GM18519 (cell line): ENCODE data around the gene UGCG.
"Not testable (repeated sequence)": the region's sequence is repeated elsewhere in the genome, so short reads cannot be mapped to it uniquely, and the experiment has no call there.

Experiments used
- ATAC-seq: cut with Tn5 transposase; IDR thresholded peaks from one replicate; pipeline ENCODE4 v1.9.1; 2021; ENCODE audit warnings: mild to moderate bottlenecking, moderate library complexity; ENCODE audit not compliant: unreplicated experiment, low FRiP score

The UGCG gene

GRCh38 chr9:111948109-111948508 lies 51.5 kb downstream of the UGCG start:
- ATAC-seq = not testable (repeated sequence)

GRCh38 chr9:111948951-111949350 lies 52.3 kb downstream of the UGCG start:
- ATAC-seq = no peak

GRCh38 chr9:111949919-111950318 lies 53.3 kb downstream of the UGCG start:
- no peak for ATAC-seq

GRCh38 chr9:111952559-111952958 lies 55.9 kb downstream of the UGCG start:
- no peak for ATAC-seq

- ATAC-seq = no peak
These were observed 56.8 kb downstream of the UGCG start for GRCh38 chr9:111953444-111953843.

GRCh38 chr9:111955048-111955447 lies 58.4 kb downstream of the UGCG start:
- no peak for ATAC-seq

- ATAC-seq = no peak
These were observed 61.4 kb downstream of the UGCG start for GRCh38 chr9:111957856-111958631.

GRCh38 chr9:111959468-111960359 lies 63.1 kb downstream of the UGCG start:
- ATAC-seq = no peak

GRCh38 chr9:111960485-111960884 lies 63.9 kb downstream of the UGCG start:
- not testable (repeated sequence) for ATAC-seq

- no peak for ATAC-seq
These were observed 64.4 kb downstream of the UGCG start for GRCh38 chr9:111961009-111961408.

GRCh38 chr9:111961575-111961974 lies 65.0 kb downstream of the UGCG start:
- no peak for ATAC-seq

GRCh38 chr9:111962021-111962420 lies 65.4 kb downstream of the UGCG start:
- no peak for ATAC-seq

GRCh38 chr9:111963995-111964394 lies 67.4 kb downstream of the UGCG start:
- no peak for ATAC-seq

GRCh38 chr9:111965566-111966019 lies 69.0 kb downstream of the UGCG start:
- ATAC-seq = peak; percentile 60

GRCh38 chr9:111966124-111966723 lies 69.6 kb downstream of the UGCG start:
- no peak for ATAC-seq

GRCh38 chr9:111966861-111967291 lies 70.3 kb downstream of the UGCG start:
- ATAC-seq = no peak

- no peak for ATAC-seq
These were observed 71.0 kb downstream of the UGCG start for GRCh38 chr9:111967621-111968020.

- ATAC-seq = no peak
These were observed 72.4 kb downstream of the UGCG start for GRCh38 chr9:111969061-111969460.

GRCh38 chr9:111969622-111970021 lies 73.0 kb downstream of the UGCG start:
- no peak for ATAC-seq

GRCh38 chr9:111970827-111971226 lies 74.2 kb downstream of the UGCG start:
- no peak for ATAC-seq

GRCh38 chr9:111974092-111974681 lies 77.6 kb downstream of the UGCG start:
- ATAC-seq = no peak
